Measurements from ENCODE around the gene KLHL14.

GRCh38 chr18:32772581-32773381, at the start of gene KLHL14:
- TF ChIP-seq SP1 (IDR thresholded peaks at IDR 0.05) (no peak), FOXK2 (IDR thresholded peaks at IDR 0.05) (no peak)

Measured in HEK293T (cell line).